HepG2 (cell line): ENCODE results near the gene RANBP3.

ENCODE experiments used
- CTCF ChIP-seq: sonication (generic); formaldehyde crosslinking; IDR thresholded peaks from 2 replicates; pipeline ENCODE4 v1.5.0; 2020; ENCODE audit warnings: mild to moderate bottlenecking, missing genetic modification reagents, moderate library complexity
- MATR3 ChIP-seq: sonication (generic); formaldehyde crosslinking; IDR thresholded peaks from 2 replicates; pipeline ENCODE4 v1.4.0; 2020; ENCODE audit warnings: missing genetic modification reagents
- PAXIP1 ChIP-seq: sonication (generic); formaldehyde crosslinking; conservative IDR thresholded peaks from 2 replicates; pipeline ENCODE4 v1.4.0; 2020; ENCODE audit warnings: mild to moderate bottlenecking, missing genetic modification reagents, moderate library complexity
- ZBTB33 ChIP-seq: sonication (generic); formaldehyde crosslinking; IDR thresholded peaks from 2 replicates; pipeline ENCODE4 v1.4.0; 2020; ENCODE audit warnings: missing genetic modification reagents

DNA sequence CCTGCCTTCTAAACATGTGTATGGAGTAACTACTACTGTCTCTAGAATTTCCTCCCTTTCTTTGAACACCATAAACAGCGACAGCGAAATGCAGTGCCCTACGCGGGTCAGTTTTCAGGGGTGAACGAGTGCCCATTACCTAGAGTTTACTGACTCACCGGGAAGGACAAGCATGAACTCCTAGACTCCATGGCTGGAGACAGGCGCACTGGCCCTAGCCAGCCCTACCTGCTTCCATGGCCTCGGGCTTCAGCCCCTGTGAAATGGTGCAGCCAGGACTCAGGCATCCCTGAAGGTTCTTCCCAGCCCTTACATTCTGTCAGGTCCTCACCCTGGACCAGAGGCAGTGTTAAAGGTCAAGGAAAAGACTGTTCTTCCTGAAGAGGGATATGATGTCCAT lies 8.5 kb downstream of the RANBP3 start:
- TF ChIP-seq ZBTB33, result no peak
- TF ChIP-seq PAXIP1 (CRISPR knock-in tag), result no peak
- TF ChIP-seq MATR3, result no peak
- TF ChIP-seq CTCF (CRISPR knock-in tag), result no peak
